22Rv1 (cell line): Measurements from ENCODE around the gene CMC2.

Experiments used
- H3K27ac ChIP-seq: fragments of 450-650 bp; 2 replicates; pipeline ENCODE4 v1.5.1; 2017
- ZFX ChIP-seq: fragments of 450-650 bp; IDR thresholded peaks from 2 replicates; pipeline ENCODE4 v1.6.1; 2017; ENCODE audit warnings: antibody characterized with exemption, borderline replicate concordance
- TF ChIP-seq, protein P1 (sequence below): fragments of 450-650 bp; IDR thresholded peaks from 2 replicates; pipeline ENCODE4 v1.5.1; 2017; ENCODE audit warnings: mild to moderate bottlenecking

Gene CMC2

DNA sequence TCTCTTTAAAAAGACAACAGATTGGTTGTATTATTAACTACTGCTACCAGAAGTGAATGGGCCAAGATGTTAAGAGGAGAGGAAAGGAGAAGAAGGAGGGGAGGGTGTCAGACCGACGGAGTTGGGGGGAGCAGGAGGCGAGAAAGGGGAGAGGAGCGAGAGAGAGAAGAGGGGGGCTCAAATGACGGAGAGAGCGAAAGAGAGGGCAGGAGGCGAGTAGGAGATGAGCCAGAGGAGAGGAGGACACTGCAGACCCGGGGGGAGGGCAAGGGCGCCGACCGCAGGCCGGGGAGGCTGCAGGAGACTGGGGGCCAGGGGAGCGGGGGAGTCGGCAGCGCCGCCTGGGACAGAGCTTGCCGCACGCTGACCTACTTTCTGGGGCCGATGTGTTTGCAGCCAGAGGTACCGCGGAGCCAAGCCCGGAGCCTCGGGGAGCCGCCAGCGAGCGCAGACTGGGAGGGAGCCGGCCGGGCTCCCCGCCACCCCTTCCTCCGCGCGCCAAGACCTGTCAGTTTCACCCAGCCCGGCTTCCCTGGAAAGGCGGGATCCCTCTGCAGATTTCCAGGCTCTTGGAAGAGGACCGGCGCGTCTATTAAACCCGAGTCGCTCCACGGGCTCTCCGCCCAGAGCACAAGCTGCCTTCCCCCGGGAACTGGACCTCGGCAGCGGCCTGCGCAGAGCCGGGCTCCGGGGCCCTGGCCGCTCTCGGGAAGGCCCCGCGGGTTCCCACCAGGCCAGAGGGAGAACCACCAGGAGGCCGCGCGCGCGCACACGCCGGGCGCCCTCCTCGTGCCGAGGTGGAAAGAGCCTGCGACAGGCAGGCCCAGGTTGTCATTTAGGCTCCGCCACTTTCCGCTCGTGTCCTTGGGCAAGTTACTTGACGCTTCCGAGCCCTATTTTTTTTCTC lies 74.6 kb downstream of the CMC2 start:
- TF ChIP-seq ZFX, result no peak
- TF ChIP-seq, protein P1, sequence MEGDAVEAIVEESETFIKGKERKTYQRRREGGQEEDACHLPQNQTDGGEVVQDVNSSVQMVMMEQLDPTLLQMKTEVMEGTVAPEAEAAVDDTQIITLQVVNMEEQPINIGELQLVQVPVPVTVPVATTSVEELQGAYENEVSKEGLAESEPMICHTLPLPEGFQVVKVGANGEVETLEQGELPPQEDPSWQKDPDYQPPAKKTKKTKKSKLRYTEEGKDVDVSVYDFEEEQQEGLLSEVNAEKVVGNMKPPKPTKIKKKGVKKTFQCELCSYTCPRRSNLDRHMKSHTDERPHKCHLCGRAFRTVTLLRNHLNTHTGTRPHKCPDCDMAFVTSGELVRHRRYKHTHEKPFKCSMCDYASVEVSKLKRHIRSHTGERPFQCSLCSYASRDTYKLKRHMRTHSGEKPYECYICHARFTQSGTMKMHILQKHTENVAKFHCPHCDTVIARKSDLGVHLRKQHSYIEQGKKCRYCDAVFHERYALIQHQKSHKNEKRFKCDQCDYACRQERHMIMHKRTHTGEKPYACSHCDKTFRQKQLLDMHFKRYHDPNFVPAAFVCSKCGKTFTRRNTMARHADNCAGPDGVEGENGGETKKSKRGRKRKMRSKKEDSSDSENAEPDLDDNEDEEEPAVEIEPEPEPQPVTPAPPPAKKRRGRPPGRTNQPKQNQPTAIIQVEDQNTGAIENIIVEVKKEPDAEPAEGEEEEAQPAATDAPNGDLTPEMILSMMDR, result no peak
- no peak overlapping the region for H3K27ac ChIP-seq

DNA sequence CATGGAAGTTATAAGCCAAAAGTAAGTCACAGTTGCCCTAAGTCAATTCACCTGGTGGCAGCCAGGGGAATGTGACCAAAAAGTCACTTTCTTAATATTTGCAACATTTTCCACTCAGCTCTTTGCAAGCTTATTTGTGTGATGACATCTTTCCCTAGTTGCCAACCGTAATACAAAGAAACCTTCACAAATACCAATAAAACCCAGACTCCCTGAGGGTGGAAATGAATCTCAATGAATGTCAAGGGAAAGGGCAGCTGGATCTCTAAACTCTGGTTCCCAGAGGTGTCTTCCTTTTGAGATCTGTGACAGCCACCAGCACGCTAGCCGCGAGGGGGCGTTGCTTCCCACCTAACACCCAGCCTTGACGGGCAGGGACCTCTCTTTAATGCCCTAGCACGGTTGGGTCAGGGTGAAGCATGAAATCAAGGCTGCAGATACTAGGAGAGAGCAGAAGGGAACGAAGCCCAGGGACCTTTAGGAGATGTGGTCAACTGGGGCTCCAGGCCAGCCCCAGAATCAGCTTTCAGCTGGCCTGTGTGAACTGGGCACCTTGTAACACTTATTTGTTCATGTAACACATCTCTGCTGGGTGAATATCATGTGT lies 82.2 kb downstream of the CMC2 start:
- no peak for TF ChIP-seq ZFX
- TF ChIP-seq, protein P1, result peak; percentile 87
- H3K27ac ChIP-seq, result peak overlapping the region; percentile 65

DNA sequence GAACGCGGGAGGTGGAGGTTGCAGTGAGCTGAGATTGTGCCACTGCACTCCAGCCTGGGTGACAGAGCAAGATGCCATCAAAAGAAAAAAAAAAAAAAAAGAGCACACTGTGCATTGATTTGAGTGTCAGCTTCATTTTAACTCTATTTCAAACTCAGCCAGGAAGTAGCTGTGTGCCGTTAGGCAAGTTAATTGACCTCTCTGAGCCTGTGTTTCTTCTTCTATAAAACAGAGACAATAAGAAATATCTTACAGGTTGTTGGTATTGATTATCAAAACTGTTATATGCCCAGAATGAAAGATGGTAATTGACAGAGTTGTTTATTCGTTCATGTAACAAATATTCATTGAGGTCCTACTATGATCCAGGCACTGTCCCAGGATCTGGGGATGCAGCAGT lies 83.3 kb downstream of the CMC2 start:
- H3K27ac ChIP-seq, result no peak overlapping the region; the same call in 1 of the 2 replicates
- TF ChIP-seq ZFX, result no peak
- TF ChIP-seq, protein P1, result no peak
